A673 (cell line): ENCODE results near the gene MCM5.

ENCODE experiments used
- CTCF ChIP-seq: fragments of 300-800, 200-600 bp; sonication (generic); conservative IDR thresholded peaks from 2 replicates; pipeline ENCODE4 v1.5.1; 2017; ENCODE audit warnings: low read depth, mild to moderate bottlenecking, antibody characterized with exemption, low read length, moderate library complexity, mixed read lengths
- EZH2 ChIP-seq: fragments of 200-600 bp; sonication (generic); IDR thresholded peaks from 2 replicates; pipeline ENCODE4 v1.6.1; 2017; ENCODE audit warnings: borderline replicate concordance, low read depth, mild to moderate bottlenecking, mixed read lengths, antibody characterized with exemption, low read length; ENCODE audit not compliant: poor library complexity, severe bottlenecking

DNA sequence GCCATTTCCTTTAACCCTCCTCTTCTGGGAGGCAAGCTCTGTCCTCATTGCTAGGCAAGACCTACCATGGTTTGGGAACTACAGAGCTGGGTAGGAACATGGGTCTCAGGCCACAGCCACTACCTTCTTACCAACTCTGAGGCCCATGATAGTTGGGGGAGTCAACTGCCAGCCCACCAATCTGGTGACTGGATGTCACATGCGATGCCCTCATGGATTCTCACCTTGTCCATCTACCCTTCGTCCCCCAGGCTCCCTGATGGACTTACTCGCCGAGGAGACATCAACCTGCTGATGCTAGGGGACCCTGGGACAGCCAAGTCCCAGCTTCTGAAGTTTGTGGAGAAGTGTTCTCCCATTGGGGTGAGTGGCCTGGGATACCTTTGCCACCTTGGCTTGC lies 13.7 kb downstream of the MCM5 start:
- TF ChIP-seq EZH2 (no peak), CTCF (no peak)
